NCI-H1694 (cell line): ENCODE results near the gene LAMA5.

ENCODE experiments used
- DNase-seq: peaks from one replicate; lab custom pipeline; 2025; lab: John Stamatoyannopoulos, UW

The LAMA5 gene

GRCh38 chr20:62403331-62403730 lies 36.2 kb upstream of the LAMA5 start:
- no peak for DNase-seq

GRCh38 chr20:62402456-62403150 lies 35.5 kb upstream of the LAMA5 start:
- no peak for DNase-seq

- no peak for DNase-seq
Measured at GRCh38 chr20:62401331-62401779, 34.2 kb upstream of the LAMA5 start.

GRCh38 chr20:62400541-62400940 lies 33.4 kb upstream of the LAMA5 start:
- no peak for DNase-seq

- DNase-seq: no peak
Measured at GRCh38 chr20:62400021-62400420, 32.9 kb upstream of the LAMA5 start.

- DNase-seq: no peak
Measured at GRCh38 chr20:62398120-62398821, 31.2 kb upstream of the LAMA5 start.

GRCh38 chr20:62396367-62397239 lies 29.5 kb upstream of the LAMA5 start:
- DNase-seq: no peak

GRCh38 chr20:62395311-62396242 lies 28.5 kb upstream of the LAMA5 start:
- DNase-seq: no peak

GRCh38 chr20:62394248-62395245 lies 27.4 kb upstream of the LAMA5 start:
- DNase-seq: no peak

- no peak for DNase-seq
Measured at GRCh38 chr20:62393830-62394229, 26.7 kb upstream of the LAMA5 start.

GRCh38 chr20:62393335-62393665 lies 26.2 kb upstream of the LAMA5 start:
- no peak for DNase-seq

- no peak for DNase-seq
Measured at GRCh38 chr20:62392621-62393334, 25.7 kb upstream of the LAMA5 start.

GRCh38 chr20:62392077-62392418 lies 24.9 kb upstream of the LAMA5 start:
- DNase-seq: no peak

GRCh38 chr20:62391165-62392076 lies 24.3 kb upstream of the LAMA5 start:
- no peak for DNase-seq

- DNase-seq: no peak
Measured at GRCh38 chr20:62390317-62391164, 23.4 kb upstream of the LAMA5 start.

- DNase-seq: no peak
Measured at GRCh38 chr20:62389601-62390087, 22.5 kb upstream of the LAMA5 start.

- no peak for DNase-seq
Measured at GRCh38 chr20:62388839-62389600, 21.9 kb upstream of the LAMA5 start.
